HEK293 (cell line): ENCODE measurements around the gene LPCAT4.

Experiments
- CTCF ChIA-PET: fragments of 350-600 bp; formaldehyde crosslinking; extraction: SDS; loops from one replicate; lab custom pipeline; 2021; ENCODE audit warnings: antibody characterized with exemption; lab: Yijun Ruan, JAX
- POLR2A ChIA-PET: fragments of 300-600 bp; formaldehyde crosslinking; extraction: SDS; loops from one replicate; lab custom pipeline; 2020; ENCODE audit warnings: antibody characterized with exemption, inconsistent platforms; lab: Yijun Ruan, JAX
- H3K27ac ChIP-seq: fragments of 200-500 bp; sonication (Bioruptor generic); 2 replicates; pipeline ENCODE4 v1.5.1; 2014; ENCODE audit warnings: low read depth, low read length, control low read depth, inconsistent platforms; ENCODE audit errors: extremely low read depth
- H3K36me3 ChIP-seq, 2 experiments: fragments of 200-500 bp in 1 of 2; sonication (Bioruptor generic) in 1 of 2; 1 replicate in 1 of 2; 2 replicates in 1 of 2; pipeline ENCODE4 v1.5.1; 2014 to 2017; ENCODE audit warnings: inconsistent platforms in 2 of 2, low read length in 2 of 2; ENCODE audit not compliant: control insufficient read depth in 2 of 2, insufficient read depth in 1 of 2
- H3K4me1 ChIP-seq: fragments of 200-500 bp; sonication (Bioruptor generic); 2 replicates; pipeline ENCODE4 v1.5.1; 2014; ENCODE audit warnings: mild to moderate bottlenecking, low read length, inconsistent platforms; ENCODE audit not compliant: control insufficient read depth, insufficient read depth
- H3K4me3 ChIP-seq: 2 replicates; pipeline ENCODE4 v1.5.1; 2011; ENCODE audit warnings: low read depth, mild to moderate bottlenecking, control low read depth, low read length, moderate library complexity
- H3K9me3 ChIP-seq: fragments of 200-500 bp; sonication (Bioruptor generic); 2 replicates; pipeline ENCODE4 v1.5.1; 2014; ENCODE audit warnings: low read depth, low read length, inconsistent platforms; ENCODE audit not compliant: control insufficient read depth, insufficient read depth
- SP3 ChIP-seq: fragments of 450-650 bp; formaldehyde crosslinking; IDR thresholded peaks from 2 replicates; pipeline ENCODE4 v1.5.1; 2016; ENCODE audit warnings: missing biosample characterization, missing genetic modification characterization
- ZNF121 ChIP-seq: fragments of 450-650 bp; formaldehyde crosslinking; IDR thresholded peaks from 2 replicates; pipeline ENCODE4 v1.5.1; 2016; ENCODE audit warnings: missing biosample characterization, missing genetic modification characterization
- ZNF175 ChIP-seq: fragments of 450-650 bp; formaldehyde crosslinking; IDR thresholded peaks from 2 replicates; pipeline ENCODE4 v1.5.1; 2016; ENCODE audit warnings: missing biosample characterization, missing genetic modification characterization
- ZNF350 ChIP-seq: fragments of 450-650 bp; formaldehyde crosslinking; IDR thresholded peaks from 2 replicates; pipeline ENCODE4 v1.5.0; 2017; ENCODE audit warnings: missing biosample characterization, mild to moderate bottlenecking, missing genetic modification characterization
- ZNF549 ChIP-seq: fragments of 450-650 bp; IDR thresholded peaks from 2 replicates; pipeline ENCODE4 v1.5.1; 2018; ENCODE audit warnings: missing biosample characterization, missing genetic modification characterization, mild to moderate bottlenecking, inconsistent platforms, moderate library complexity
- ZNF654 ChIP-seq: fragments of 450-650 bp; formaldehyde crosslinking; IDR thresholded peaks from 2 replicates; pipeline ENCODE4 v1.5.1; 2016; ENCODE audit warnings: low read depth, missing biosample characterization, missing genetic modification characterization
- ZNF830 ChIP-seq: fragments of 450-650 bp; IDR thresholded peaks from 2 replicates; pipeline ENCODE4 v1.5.0; 2018; ENCODE audit warnings: missing biosample characterization, missing genetic modification characterization, low read depth, mild to moderate bottlenecking, moderate library complexity
- ZNF837 ChIP-seq: fragments of 450-650 bp; formaldehyde crosslinking; IDR thresholded peaks from 2 replicates; pipeline ENCODE4 v1.5.1; 2016; ENCODE audit warnings: missing biosample characterization, missing genetic modification characterization
- TF ChIP-seq, protein P1 (sequence below): fragments of 450-650 bp; formaldehyde crosslinking; IDR thresholded peaks from 2 replicates; pipeline ENCODE4 v1.5.1; 2016; ENCODE audit warnings: missing biosample characterization, missing genetic modification characterization
- TF ChIP-seq, protein P2 (sequence below): fragments of 450-650 bp; formaldehyde crosslinking; IDR thresholded peaks from 2 replicates; pipeline ENCODE4 v1.5.1; 2016; ENCODE audit warnings: missing biosample characterization, missing genetic modification characterization
- TF ChIP-seq, protein P3 (sequence below): fragments of 450-650 bp; formaldehyde crosslinking; IDR thresholded peaks from 2 replicates; pipeline ENCODE4 v1.5.1; 2016; ENCODE audit warnings: missing biosample characterization, missing genetic modification characterization, borderline replicate concordance
- TF ChIP-seq, protein P4 (sequence below): fragments of 450-650 bp; formaldehyde crosslinking; IDR thresholded peaks from 2 replicates; pipeline ENCODE4 v1.5.1; 2017; ENCODE audit warnings: missing biosample characterization, missing genetic modification characterization

LPCAT4 gene

DNA sequence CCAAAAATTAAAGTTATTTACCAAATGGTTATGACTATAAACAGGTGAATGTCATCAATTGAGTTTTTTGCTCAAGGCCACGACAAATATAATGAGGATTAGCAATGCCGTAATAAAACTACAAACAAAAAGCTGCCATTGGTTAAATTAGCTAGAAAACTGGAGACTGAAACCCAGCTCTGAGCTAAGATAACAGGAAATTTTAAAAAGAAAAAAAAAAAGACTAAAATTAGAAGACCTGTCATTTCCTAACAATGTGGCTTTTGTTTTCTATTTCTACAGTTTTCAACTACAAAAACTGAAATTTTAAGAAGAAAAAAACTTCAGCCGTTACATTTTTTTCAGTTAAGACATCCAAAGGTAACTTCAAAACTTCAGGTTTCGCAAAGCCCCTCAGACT, 39.1 kb downstream of the LPCAT4 start:
- no peaks in the 10 kb centered on the region for H3K9me3 ChIP-seq
- H3K27ac ChIP-seq: no peak overlapping the region
- ChIA-PET POLR2A (interaction anchor here (1.2 kb wide), 1 partner anchor 9 kb away, joined by 3 read pairs; no protein-coding TSS in a partner anchor), CTCF (interaction anchor here (0.5 to 0.7 kb wide), 2 partner anchors 62 to 259 kb away, joined by 3 to 4 read pairs; no protein-coding TSS in a partner anchor)
- TF ChIP-seq, protein P1, sequence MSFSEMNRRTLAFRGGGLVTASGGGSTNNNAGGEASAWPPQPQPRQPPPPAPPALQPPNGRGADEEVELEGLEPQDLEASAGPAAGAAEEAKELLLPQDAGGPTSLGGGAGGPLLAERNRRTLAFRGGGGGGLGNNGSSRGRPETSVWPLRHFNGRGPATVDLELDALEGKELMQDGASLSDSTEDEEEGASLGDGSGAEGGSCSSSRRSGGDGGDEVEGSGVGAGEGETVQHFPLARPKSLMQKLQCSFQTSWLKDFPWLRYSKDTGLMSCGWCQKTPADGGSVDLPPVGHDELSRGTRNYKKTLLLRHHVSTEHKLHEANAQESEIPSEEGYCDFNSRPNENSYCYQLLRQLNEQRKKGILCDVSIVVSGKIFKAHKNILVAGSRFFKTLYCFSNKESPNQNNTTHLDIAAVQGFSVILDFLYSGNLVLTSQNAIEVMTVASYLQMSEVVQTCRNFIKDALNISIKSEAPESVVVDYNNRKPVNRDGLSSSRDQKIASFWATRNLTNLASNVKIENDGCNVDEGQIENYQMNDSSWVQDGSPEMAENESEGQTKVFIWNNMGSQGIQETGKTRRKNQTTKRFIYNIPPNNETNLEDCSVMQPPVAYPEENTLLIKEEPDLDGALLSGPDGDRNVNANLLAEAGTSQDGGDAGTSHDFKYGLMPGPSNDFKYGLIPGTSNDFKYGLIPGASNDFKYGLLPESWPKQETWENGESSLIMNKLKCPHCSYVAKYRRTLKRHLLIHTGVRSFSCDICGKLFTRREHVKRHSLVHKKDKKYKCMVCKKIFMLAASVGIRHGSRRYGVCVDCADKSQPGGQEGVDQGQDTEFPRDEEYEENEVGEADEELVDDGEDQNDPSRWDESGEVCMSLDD (tag by site-specific recombination): no peak
- TF ChIP-seq ZNF121 (tag by site-specific recombination): no peak
- TF ChIP-seq ZNF350 (tag by site-specific recombination): no peak
- TF ChIP-seq SP3 (tag by site-specific recombination): no peak
- TF ChIP-seq, protein P2, sequence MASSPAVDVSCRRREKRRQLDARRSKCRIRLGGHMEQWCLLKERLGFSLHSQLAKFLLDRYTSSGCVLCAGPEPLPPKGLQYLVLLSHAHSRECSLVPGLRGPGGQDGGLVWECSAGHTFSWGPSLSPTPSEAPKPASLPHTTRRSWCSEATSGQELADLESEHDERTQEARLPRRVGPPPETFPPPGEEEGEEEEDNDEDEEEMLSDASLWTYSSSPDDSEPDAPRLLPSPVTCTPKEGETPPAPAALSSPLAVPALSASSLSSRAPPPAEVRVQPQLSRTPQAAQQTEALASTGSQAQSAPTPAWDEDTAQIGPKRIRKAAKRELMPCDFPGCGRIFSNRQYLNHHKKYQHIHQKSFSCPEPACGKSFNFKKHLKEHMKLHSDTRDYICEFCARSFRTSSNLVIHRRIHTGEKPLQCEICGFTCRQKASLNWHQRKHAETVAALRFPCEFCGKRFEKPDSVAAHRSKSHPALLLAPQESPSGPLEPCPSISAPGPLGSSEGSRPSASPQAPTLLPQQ (tag by site-specific recombination): no peak
- no peak for TF ChIP-seq ZNF175
- TF ChIP-seq, protein P3, sequence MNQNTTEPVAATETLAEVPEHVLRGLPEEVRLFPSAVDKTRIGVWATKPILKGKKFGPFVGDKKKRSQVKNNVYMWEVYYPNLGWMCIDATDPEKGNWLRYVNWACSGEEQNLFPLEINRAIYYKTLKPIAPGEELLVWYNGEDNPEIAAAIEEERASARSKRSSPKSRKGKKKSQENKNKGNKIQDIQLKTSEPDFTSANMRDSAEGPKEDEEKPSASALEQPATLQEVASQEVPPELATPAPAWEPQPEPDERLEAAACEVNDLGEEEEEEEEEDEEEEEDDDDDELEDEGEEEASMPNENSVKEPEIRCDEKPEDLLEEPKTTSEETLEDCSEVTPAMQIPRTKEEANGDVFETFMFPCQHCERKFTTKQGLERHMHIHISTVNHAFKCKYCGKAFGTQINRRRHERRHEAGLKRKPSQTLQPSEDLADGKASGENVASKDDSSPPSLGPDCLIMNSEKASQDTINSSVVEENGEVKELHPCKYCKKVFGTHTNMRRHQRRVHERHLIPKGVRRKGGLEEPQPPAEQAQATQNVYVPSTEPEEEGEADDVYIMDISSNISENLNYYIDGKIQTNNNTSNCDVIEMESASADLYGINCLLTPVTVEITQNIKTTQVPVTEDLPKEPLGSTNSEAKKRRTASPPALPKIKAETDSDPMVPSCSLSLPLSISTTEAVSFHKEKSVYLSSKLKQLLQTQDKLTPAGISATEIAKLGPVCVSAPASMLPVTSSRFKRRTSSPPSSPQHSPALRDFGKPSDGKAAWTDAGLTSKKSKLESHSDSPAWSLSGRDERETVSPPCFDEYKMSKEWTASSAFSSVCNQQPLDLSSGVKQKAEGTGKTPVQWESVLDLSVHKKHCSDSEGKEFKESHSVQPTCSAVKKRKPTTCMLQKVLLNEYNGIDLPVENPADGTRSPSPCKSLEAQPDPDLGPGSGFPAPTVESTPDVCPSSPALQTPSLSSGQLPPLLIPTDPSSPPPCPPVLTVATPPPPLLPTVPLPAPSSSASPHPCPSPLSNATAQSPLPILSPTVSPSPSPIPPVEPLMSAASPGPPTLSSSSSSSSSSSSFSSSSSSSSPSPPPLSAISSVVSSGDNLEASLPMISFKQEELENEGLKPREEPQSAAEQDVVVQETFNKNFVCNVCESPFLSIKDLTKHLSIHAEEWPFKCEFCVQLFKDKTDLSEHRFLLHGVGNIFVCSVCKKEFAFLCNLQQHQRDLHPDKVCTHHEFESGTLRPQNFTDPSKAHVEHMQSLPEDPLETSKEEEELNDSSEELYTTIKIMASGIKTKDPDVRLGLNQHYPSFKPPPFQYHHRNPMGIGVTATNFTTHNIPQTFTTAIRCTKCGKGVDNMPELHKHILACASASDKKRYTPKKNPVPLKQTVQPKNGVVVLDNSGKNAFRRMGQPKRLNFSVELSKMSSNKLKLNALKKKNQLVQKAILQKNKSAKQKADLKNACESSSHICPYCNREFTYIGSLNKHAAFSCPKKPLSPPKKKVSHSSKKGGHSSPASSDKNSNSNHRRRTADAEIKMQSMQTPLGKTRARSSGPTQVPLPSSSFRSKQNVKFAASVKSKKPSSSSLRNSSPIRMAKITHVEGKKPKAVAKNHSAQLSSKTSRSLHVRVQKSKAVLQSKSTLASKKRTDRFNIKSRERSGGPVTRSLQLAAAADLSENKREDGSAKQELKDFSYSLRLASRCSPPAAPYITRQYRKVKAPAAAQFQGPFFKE (tag by site-specific recombination): no peak
- TF ChIP-seq ZNF549 (tag by site-specific recombination): no peak
- TF ChIP-seq, protein P4, sequence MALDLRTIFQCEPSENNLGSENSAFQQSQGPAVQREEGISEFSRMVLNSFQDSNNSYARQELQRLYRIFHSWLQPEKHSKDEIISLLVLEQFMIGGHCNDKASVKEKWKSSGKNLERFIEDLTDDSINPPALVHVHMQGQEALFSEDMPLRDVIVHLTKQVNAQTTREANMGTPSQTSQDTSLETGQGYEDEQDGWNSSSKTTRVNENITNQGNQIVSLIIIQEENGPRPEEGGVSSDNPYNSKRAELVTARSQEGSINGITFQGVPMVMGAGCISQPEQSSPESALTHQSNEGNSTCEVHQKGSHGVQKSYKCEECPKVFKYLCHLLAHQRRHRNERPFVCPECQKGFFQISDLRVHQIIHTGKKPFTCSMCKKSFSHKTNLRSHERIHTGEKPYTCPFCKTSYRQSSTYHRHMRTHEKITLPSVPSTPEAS (tag by site-specific recombination): no peak
- no peak for TF ChIP-seq ZNF830
- no peaks in the 10 kb centered on the region for H3K36me3 ChIP-seq
- H3K4me1 ChIP-seq: no peaks in the 10 kb centered on the region
- H3K4me3 ChIP-seq: no peak overlapping the region

DNA sequence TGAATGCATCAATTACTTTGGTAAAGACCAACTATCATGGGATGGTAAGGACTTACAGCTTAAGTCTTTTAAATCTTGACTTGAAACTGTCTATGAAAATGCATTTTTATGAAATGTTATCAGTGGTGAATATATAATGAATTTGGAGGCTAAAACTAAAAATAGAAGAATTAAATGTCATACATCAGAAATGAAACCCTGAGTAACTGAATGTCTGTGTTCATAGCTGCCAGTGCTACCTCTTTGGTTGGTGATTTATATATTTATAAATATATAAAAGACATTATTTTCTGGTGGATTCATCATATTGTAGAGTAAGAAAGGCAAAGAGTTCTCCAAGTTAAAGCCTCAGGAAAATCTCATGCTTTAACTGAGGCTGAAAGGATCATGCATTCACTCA, 41.6 kb downstream of the LPCAT4 start:
- no peak overlapping the region for H3K4me3 ChIP-seq
- no peaks in the 10 kb centered on the region for H3K9me3 ChIP-seq
- POLR2A ChIA-PET: no interaction called here
- CTCF ChIA-PET: interaction anchor here (0.6 kb wide), 1 partner anchor 620 kb away, joined by 3 read pairs; no protein-coding TSS in a partner anchor
- H3K27ac ChIP-seq: no peak overlapping the region
- H3K4me1 ChIP-seq: no peaks in the 10 kb centered on the region
- TF ChIP-seq, protein P1 (tag by site-specific recombination): no peak
- TF ChIP-seq ZNF654 (no peak), ZNF837 (no peak)
- TF ChIP-seq, protein P3 (tag by site-specific recombination): no peak
- no peaks in the 10 kb centered on the region for H3K36me3 ChIP-seq
